Measurements from ENCODE around the gene TNS2. TPM values are rescaled to one million over a fixed set of nuclear protein-coding genes. Genes with fewer than 3 reads are reported as not detected.

TNS2 gene
- total and polyA plus RNA-seq, 2 of the 13 experiments (the other 11 are each of a cell fraction or from before 2014, with no cell fraction given): 8.9 to 20.4 TPM

DNA sequence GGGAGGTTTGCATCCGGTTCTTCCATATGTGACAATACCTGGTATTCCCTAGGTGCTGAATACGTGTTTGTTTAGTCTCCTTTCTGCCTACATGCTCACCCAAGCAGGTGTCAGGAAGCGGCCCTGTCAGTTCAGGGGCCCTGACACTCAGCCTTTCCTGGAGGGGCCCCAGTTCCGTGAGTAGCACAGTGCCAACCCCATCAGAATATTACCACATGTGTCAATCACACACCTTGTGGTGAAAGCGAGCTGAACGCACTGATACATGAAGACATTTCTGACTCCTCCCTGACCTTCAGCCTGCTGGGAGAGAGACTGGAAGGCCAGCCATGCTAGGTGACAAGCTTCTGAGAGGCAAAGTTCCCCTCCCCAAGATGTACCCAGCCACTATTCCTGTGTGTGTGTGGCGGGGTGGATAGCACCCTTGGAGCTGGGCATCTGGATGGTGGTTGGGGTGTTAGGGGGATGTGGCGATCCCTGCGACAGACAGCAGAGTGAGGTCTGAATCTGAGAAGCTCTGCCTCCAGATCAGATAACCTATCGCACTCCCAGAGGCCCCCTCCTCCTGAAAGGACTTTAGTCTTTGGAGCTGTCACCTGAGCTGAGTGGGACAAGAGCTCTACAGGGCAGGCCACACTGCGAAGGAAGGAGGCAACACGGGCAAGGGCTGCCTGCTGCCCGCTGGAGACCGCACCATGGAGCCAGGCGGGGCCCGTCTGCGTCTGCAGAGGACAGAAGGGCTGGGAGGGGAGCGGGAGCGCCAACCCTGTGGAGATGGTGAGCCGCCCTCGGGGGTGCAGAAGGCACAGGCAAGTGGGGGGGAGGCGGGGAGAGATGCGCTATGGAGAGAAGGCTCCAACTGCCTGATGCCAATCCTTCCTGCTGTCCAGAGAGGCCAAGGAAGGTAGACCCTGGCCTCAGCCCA is 53.3 kb downstream of the TNS2 start, which contains the start of gene SOAT2 (continued):
- no peak for TF ChIP-seq AGO1 (IDR thresholded peaks at IDR 0.05; ENCODE audit: low read depth, low read length, poor library complexity, severe bottlenecking)
- no peak for TF ChIP-seq XBP1 (CRISPR knock-in tag; IDR thresholded peaks at IDR 0.05)
- TF ChIP-seq RORA (CRISPR knock-in tag; IDR thresholded peaks at IDR 0.05): no peak
- no peak; the same call in none of the 2 replicates for TF ChIP-seq PPARG (CRISPR knock-in tag; conservative IDR thresholded peaks at IDR 0.05)
- TF ChIP-seq, protein P1, sequence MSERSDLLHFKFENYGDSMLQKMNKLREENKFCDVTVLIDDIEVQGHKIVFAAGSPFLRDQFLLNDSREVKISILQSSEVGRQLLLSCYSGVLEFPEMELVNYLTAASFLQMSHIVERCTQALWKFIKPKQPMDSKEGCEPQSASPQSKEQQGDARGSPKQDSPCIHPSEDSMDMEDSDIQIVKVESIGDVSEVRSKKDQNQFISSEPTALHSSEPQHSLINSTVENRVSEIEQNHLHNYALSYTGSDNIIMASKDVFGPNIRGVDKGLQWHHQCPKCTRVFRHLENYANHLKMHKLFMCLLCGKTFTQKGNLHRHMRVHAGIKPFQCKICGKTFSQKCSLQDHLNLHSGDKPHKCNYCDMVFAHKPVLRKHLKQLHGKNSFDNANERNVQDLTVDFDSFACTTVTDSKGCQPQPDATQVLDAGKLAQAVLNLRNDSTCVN (CRISPR knock-in tag; IDR thresholded peaks at IDR 0.05; ENCODE audit: borderline replicate concordance): no peak
- TF ChIP-seq ZNF333 (CRISPR knock-in tag; IDR thresholded peaks at IDR 0.05; ENCODE audit: borderline replicate concordance): no peak
- TF ChIP-seq, protein P2, sequence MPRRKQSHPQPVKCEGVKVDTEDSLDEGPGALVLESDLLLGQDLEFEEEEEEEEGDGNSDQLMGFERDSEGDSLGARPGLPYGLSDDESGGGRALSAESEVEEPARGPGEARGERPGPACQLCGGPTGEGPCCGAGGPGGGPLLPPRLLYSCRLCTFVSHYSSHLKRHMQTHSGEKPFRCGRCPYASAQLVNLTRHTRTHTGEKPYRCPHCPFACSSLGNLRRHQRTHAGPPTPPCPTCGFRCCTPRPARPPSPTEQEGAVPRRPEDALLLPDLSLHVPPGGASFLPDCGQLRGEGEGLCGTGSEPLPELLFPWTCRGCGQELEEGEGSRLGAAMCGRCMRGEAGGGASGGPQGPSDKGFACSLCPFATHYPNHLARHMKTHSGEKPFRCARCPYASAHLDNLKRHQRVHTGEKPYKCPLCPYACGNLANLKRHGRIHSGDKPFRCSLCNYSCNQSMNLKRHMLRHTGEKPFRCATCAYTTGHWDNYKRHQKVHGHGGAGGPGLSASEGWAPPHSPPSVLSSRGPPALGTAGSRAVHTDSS (CRISPR knock-in tag; conservative IDR thresholded peaks at IDR 0.05): no peak
- peak; percentile 96 for TF ChIP-seq ZNF431 (CRISPR knock-in tag; IDR thresholded peaks at IDR 0.05; ENCODE audit: borderline replicate concordance, low read depth)
- TF ChIP-seq, protein P3, sequence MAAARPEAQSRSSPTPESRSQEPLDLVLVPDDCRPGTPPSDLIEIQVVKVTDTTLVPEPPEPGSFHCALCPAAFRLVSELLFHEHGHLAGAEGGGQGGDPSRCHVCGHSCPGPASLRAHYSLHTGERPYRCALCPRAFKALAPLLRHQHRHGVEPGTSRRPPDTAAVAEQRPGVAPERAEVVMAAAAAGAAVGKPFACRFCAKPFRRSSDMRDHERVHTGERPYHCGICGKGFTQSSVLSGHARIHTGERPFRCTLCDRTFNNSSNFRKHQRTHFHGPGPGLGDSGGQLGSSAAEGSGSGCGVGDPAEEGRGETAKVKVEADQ (CRISPR knock-in tag; IDR thresholded peaks at IDR 0.05; ENCODE audit: borderline replicate concordance): peak; percentile 79; the same call in 1 of the 2 replicates
- no peak for TF ChIP-seq DNMT3B (CRISPR knock-in tag; conservative IDR thresholded peaks at IDR 0.05)
- TF ChIP-seq ARNTL (CRISPR knock-in tag; IDR thresholded peaks at IDR 0.05): 0 out of 2 replicates have a peak, but pooled peaks have one; percentile 16
- no peak for TF ChIP-seq RAD21 (CRISPR knock-in tag; IDR thresholded peaks at IDR 0.05)
- TF ChIP-seq ZSCAN21 (CRISPR knock-in tag; IDR thresholded peaks at IDR 0.05; ENCODE audit: borderline replicate concordance): no peak; the same call in 1 of the 2 replicates
- TF ChIP-seq ZNF10 (CRISPR knock-in tag; IDR thresholded peaks at IDR 0.05; ENCODE audit: borderline replicate concordance, low read depth): no peak
- TF ChIP-seq NPAS2 (CRISPR knock-in tag; IDR thresholded peaks at IDR 0.05; ENCODE audit: borderline replicate concordance): no peak
- 0 out of 2 replicates have a peak, but pooled peaks have one; percentile 29 for TF ChIP-seq YEATS4 (CRISPR knock-in tag; IDR thresholded peaks at IDR 0.05; ENCODE audit: borderline replicate concordance)
- TF ChIP-seq, protein P4, sequence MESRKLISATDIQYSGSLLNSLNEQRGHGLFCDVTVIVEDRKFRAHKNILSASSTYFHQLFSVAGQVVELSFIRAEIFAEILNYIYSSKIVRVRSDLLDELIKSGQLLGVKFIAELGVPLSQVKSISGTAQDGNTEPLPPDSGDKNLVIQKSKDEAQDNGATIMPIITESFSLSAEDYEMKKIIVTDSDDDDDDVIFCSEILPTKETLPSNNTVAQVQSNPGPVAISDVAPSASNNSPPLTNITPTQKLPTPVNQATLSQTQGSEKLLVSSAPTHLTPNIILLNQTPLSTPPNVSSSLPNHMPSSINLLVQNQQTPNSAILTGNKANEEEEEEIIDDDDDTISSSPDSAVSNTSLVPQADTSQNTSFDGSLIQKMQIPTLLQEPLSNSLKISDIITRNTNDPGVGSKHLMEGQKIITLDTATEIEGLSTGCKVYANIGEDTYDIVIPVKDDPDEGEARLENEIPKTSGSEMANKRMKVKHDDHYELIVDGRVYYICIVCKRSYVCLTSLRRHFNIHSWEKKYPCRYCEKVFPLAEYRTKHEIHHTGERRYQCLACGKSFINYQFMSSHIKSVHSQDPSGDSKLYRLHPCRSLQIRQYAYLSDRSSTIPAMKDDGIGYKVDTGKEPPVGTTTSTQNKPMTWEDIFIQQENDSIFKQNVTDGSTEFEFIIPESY (CRISPR knock-in tag; IDR thresholded peaks at IDR 0.05): no peak
- TF ChIP-seq POLR2AphosphoS5 (IDR thresholded peaks at IDR 0.05; ENCODE audit: low read depth, low read length): peak; percentile 52
- TF ChIP-seq CREB1 (IDR thresholded peaks at IDR 0.05): no peak
- TF ChIP-seq CREB1 (CRISPR knock-in tag; IDR thresholded peaks at IDR 0.05): no peak
- no peak for TF ChIP-seq HES4 (CRISPR knock-in tag; IDR thresholded peaks at IDR 0.05; ENCODE audit: borderline replicate concordance)
- TF ChIP-seq ISX (CRISPR knock-in tag; conservative IDR thresholded peaks at IDR 0.05): no peak
- 0 out of 2 replicates have a peak, but pooled peaks have one; percentile 61 for TF ChIP-seq ZNF773 (CRISPR knock-in tag; IDR thresholded peaks at IDR 0.05; ENCODE audit: borderline replicate concordance)
- TF ChIP-seq NFYB (CRISPR knock-in tag; IDR thresholded peaks at IDR 0.05): no peak

Measured in HepG2 (cell line).